Panc1 (cell line): ENCODE measurements around the gene MIER3.

Source experiments
- POLR2AphosphoS5 ChIP-seq: IDR thresholded peaks from 2 replicates; pipeline ENCODE4 v1.6.1; 2012; ENCODE audit warnings: mild to moderate bottlenecking, low read depth, low read length, moderate library complexity
- SIN3A ChIP-seq: IDR thresholded peaks from 2 replicates; pipeline ENCODE4 v1.6.1; 2012; ENCODE audit warnings: low read depth, mild to moderate bottlenecking, low read length, moderate library complexity, borderline replicate concordance; ENCODE audit not compliant: insufficient read depth
- TCF7L2 ChIP-seq: IDR thresholded peaks from 2 replicates; pipeline ENCODE4 v1.6.1; 2011; ENCODE audit warnings: mild to moderate bottlenecking, low read depth, low read length, inconsistent platforms
- TF ChIP-seq, protein P1 (sequence below): fragments of 450-650 bp; IDR thresholded peaks from 2 replicates; pipeline ENCODE4 v1.5.1; 2017; ENCODE audit warnings: mild to moderate bottlenecking

- TF ChIP-seq, protein P1, sequence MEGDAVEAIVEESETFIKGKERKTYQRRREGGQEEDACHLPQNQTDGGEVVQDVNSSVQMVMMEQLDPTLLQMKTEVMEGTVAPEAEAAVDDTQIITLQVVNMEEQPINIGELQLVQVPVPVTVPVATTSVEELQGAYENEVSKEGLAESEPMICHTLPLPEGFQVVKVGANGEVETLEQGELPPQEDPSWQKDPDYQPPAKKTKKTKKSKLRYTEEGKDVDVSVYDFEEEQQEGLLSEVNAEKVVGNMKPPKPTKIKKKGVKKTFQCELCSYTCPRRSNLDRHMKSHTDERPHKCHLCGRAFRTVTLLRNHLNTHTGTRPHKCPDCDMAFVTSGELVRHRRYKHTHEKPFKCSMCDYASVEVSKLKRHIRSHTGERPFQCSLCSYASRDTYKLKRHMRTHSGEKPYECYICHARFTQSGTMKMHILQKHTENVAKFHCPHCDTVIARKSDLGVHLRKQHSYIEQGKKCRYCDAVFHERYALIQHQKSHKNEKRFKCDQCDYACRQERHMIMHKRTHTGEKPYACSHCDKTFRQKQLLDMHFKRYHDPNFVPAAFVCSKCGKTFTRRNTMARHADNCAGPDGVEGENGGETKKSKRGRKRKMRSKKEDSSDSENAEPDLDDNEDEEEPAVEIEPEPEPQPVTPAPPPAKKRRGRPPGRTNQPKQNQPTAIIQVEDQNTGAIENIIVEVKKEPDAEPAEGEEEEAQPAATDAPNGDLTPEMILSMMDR = no peak
- TF ChIP-seq TCF7L2 (no peak), POLR2AphosphoS5 (no peak), SIN3A (0 out of 2 replicates have a peak, but pooled peaks have one; percentile 52)
Observed at GRCh38 chr5:56950626-56951125, 1.2 kb downstream of the MIER3 start.
